ENCODE data around the gene COL23A1.
"Not testable (repeated sequence)": the region's sequence is repeated elsewhere in the genome, so short reads cannot be mapped to it uniquely, and the experiment has no call there.

Gene COL23A1

GRCh38 chr5:178261666-178262600 is 328.3 kb downstream of the COL23A1 start:
- Histone ChIP-seq H3K27ac (no peak overlapping the region), H3K9ac (ENCODE audit: insufficient read length) (no peak overlapping the region), H3K36me3 (ENCODE audit: insufficient read depth, low read length) (no peaks in the 10 kb centered on the region), H3K9me3 (ENCODE audit: low read depth, low read length) (no peaks in the 10 kb centered on the region), H3K4me3 (no peak overlapping the region)
- no peak for DNase-seq (ENCODE audit: low read depth, low spot score)
- TF ChIP-seq EZH2 (IDR thresholded peaks at IDR 0.05), result no peak
- no peak for TF ChIP-seq FOXP2 (optimal IDR thresholded peaks at IDR 0.05; ENCODE audit: control extremely low read depth, extremely low read length, insufficient read depth)
- TF ChIP-seq POLR2AphosphoS5 (IDR thresholded peaks at IDR 0.05; ENCODE audit: borderline replicate concordance, low read depth, low read length), result no peak

DNA sequence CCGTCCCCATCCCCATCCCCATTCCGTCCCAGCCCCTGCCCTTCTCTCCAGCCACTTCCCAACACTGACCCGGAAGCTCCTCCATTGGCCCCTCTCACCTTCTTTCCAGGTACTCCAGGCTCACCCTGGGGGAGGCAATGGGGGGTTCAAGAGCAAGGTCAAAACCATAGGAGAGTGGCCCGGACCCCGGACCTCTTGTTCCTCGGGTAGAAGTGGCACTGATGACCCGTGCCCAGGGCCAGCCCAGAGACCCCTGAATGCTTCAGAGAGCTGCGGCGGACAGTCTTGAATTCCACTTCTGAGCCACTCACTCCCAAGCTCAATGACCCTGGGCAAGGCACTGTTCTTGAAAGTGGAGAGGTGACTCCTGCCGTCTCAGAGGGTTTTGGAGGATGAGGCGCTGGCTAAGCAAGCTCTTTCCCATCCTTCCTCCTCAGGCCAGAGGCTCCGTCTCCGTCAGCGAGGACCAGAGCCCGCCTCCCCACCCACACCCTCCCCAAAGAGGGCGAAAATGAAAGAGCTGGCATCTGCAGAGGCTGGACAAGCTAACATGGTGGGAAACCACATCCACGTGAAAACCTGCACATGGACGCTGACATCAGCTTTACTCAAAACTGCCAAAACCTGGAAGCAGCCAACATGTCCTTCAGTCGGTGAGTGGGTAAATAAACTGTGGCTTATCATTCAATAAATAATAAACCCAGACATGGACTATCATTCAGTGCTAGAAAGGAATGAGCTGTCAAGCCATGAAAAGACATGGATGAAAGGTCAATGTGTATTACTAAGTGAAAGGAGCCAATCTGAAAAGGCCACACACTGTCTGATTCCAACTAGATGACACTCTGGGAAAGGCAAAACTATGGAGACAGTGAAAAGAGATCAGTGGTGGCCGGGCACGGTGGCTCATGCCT is 330.3 kb downstream of the COL23A1 start:
- Histone ChIP-seq H3K9me3 (ENCODE audit: low read depth, low read length) (no peaks in the 10 kb centered on the region), H3K4me3 (no peak overlapping the region), H3K36me3 (ENCODE audit: insufficient read depth, low read length) (no peaks in the 10 kb centered on the region), H3K9ac (ENCODE audit: insufficient read length) (no peak overlapping the region), H3K27ac (no peak overlapping the region)
- DNase-seq (ENCODE audit: low read depth, low spot score), result no peak
- TF ChIP-seq POLR2AphosphoS5 (IDR thresholded peaks at IDR 0.05; ENCODE audit: borderline replicate concordance, low read depth, low read length) (no peak), FOXP2 (optimal IDR thresholded peaks at IDR 0.05; ENCODE audit: control extremely low read depth, extremely low read length, insufficient read depth) (no peak)

DNA sequence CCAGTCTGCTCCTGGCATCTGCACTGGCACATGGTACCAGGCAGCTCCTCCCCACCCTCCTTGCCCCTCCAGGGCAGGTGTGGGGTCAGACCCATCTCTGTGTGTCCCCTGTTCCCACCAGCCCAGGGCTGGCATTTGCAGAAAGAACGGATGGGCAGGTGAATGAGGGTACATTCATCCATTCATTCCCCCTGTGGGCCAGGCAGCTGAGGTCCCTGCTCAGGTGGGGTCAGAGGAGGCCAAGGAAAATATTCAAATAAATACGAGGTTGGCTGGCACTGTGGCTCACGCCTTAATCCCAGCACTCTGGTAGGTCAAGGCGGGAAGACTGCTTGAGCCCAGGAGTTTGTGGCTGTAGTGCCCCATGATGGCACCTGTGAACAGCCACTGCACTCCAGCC is 332.5 kb downstream of the COL23A1 start:
- no peak for DNase-seq (ENCODE audit: low read depth, low spot score)
- Histone ChIP-seq H3K9me3 (ENCODE audit: low read depth, low read length) (no peaks in the 10 kb centered on the region), H3K36me3 (ENCODE audit: insufficient read depth, low read length) (no peaks in the 10 kb centered on the region), H3K4me3 (no peak overlapping the region), H3K9ac (ENCODE audit: insufficient read length) (no peak overlapping the region), H3K27ac (no peak overlapping the region)
- TF ChIP-seq POLR2AphosphoS5 (IDR thresholded peaks at IDR 0.05; ENCODE audit: borderline replicate concordance, low read depth, low read length), result no peak

DNA sequence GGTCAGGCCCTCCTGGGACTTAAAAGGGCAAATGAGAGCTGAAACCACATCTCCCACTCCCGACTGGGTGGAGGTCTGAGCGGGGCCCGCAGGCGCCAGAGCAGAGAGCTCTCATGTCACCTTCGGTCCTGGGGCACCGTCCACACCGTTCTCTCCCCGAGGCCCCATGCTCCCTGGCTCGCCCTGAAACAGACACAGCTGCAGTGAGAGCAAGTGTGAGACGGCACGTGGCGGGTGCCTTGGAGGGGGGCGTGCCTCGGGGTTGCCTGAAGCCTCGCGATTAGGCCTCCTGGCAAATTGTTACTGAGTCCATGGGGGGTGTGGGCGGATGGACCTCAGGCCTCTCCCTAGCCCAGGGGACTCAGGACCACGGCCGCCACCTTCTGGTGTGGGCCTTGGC is 333.4 kb downstream of the COL23A1 start:
- no peaks in the 10 kb centered on the region for H3K9me3 ChIP-seq (ENCODE audit: low read depth, low read length)
- DNase-seq (ENCODE audit: low read depth, low spot score), result no peak
- H3K27ac ChIP-seq, result no peak overlapping the region
- TF ChIP-seq EZH2 (IDR thresholded peaks at IDR 0.05) (no peak), POLR2AphosphoS5 (IDR thresholded peaks at IDR 0.05; ENCODE audit: borderline replicate concordance, low read depth, low read length) (no peak), FOXP2 (optimal IDR thresholded peaks at IDR 0.05; ENCODE audit: control extremely low read depth, extremely low read length, insufficient read depth) (no peak)
- H3K9ac ChIP-seq (ENCODE audit: insufficient read length), result no peak overlapping the region
- H3K4me3 ChIP-seq, result no peak overlapping the region
- no peaks in the 10 kb centered on the region for H3K36me3 ChIP-seq (ENCODE audit: insufficient read depth, low read length)

GRCh38 chr5:178253632-178254031 is 336.6 kb downstream of the COL23A1 start:
- H3K9me3 ChIP-seq (ENCODE audit: low read depth, low read length); H3K4me3 ChIP-seq; DNase-seq (ENCODE audit: low read depth, low spot score); H3K9ac ChIP-seq (ENCODE audit: insufficient read length); H3K36me3 ChIP-seq (ENCODE audit: insufficient read depth, low read length); H3K27ac ChIP-seq: not testable (repeated sequence)

DNA sequence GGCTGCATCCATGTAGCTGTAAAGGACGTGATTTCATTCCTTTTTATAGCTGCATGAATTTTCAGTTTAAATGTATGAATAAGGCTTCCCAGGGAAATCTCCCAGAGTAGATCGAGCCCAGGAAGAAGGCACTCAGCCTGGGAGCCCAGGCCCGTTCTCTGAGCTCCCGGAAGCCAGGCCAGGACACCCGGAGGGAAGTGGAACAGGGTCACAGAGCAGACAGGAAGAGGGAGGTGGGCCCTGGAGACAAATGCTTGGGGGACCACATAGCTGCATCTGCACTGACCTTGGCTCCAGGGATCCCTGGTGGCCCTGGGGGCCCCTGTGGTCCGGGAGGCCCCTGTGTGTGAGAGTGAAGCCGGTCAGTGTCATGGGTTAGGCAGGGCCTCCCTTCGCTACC is 337.9 kb downstream of the COL23A1 start:
- Histone ChIP-seq H3K4me3 (no peak overlapping the region), H3K9ac (ENCODE audit: insufficient read length) (no peak overlapping the region), H3K36me3 (ENCODE audit: insufficient read depth, low read length) (no peaks in the 10 kb centered on the region), H3K27ac (no peak overlapping the region), H3K9me3 (ENCODE audit: low read depth, low read length) (no peaks in the 10 kb centered on the region)
- no peak for DNase-seq (ENCODE audit: low read depth, low spot score)
- no peak for TF ChIP-seq POLR2AphosphoS5 (IDR thresholded peaks at IDR 0.05; ENCODE audit: borderline replicate concordance, low read depth, low read length)
- no peak for TF ChIP-seq EZH2 (IDR thresholded peaks at IDR 0.05)
- no peak for TF ChIP-seq FOXP2 (optimal IDR thresholded peaks at IDR 0.05; ENCODE audit: control extremely low read depth, extremely low read length, insufficient read depth)

DNA sequence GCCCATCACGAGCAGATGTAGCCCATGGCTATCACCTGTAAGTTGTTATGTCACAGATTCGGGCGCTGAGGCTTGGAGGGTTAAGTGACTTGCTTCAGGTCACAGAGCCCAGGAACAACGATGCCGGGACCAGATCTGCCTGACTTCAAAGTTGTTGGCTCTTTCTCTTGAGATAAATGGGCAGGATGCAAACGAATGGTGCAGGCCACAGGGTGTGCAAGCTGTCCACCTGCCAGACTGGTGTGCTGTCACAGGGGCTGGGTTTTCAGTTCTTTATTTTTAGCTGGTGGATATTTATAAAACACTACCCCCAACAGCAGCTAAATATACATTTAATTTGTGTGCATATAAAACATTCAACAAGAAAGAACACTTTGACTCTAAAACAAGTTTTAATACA is 339.9 kb downstream of the COL23A1 start:
- H3K9me3 ChIP-seq (ENCODE audit: low read depth, low read length), result no peaks in the 10 kb centered on the region
- no peaks in the 10 kb centered on the region for H3K36me3 ChIP-seq (ENCODE audit: insufficient read depth, low read length)
- no peak overlapping the region for H3K9ac ChIP-seq (ENCODE audit: insufficient read length)
- no peak for DNase-seq (ENCODE audit: low read depth, low spot score)
- no peak overlapping the region for H3K4me3 ChIP-seq
- no peak overlapping the region for H3K27ac ChIP-seq
- no peak for TF ChIP-seq POLR2AphosphoS5 (IDR thresholded peaks at IDR 0.05; ENCODE audit: borderline replicate concordance, low read depth, low read length)

DNA sequence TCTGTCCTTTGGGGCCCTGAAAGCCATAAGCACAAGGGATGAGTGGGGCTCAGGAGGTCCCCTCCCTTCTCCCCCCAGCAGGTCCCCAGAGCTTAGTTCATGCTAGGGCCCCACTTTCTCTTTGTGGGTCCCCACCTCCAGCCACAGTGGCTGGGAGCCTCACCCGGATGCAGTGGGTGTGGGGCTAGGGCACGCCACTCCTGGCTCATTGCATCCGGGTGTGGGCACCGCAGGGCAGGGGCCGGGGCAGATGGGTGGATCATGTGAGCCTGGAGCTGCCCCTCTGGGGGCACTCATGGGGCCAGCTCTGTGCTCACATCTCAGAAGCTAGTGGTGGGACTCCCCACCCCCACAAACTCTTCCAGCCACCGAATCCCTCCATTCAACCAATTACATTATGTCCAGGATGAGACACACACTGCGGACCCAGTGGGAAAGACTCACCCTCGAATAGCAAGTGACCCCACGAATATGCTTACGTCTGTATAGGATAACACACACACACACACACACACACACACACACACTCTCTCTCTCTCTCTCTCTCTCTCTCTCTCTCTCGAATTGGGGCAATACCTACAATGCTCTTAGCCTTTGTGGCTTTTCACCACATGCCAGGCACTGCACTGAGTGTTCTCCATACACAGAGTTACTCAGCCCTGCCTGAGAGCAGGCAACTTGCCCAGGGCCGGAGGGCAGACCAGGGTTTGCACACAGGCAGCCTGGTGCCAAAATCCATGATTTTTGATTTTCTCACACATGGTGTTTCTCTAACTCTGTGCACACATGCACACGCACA is 340.8 kb downstream of the COL23A1 start:
- no peaks in the 10 kb centered on the region for H3K9me3 ChIP-seq (ENCODE audit: low read depth, low read length)
- DNase-seq (ENCODE audit: low read depth, low spot score), result no peak
- H3K4me3 ChIP-seq, result no peak overlapping the region
- H3K36me3 ChIP-seq (ENCODE audit: insufficient read depth, low read length), result no peaks in the 10 kb centered on the region
- no peak overlapping the region for H3K9ac ChIP-seq (ENCODE audit: insufficient read length)
- no peak overlapping the region for H3K27ac ChIP-seq
- TF ChIP-seq EZH2 (IDR thresholded peaks at IDR 0.05), result no peak
- no peak for TF ChIP-seq FOXP2 (optimal IDR thresholded peaks at IDR 0.05; ENCODE audit: control extremely low read depth, extremely low read length, insufficient read depth)
- no peak for TF ChIP-seq POLR2AphosphoS5 (IDR thresholded peaks at IDR 0.05; ENCODE audit: borderline replicate concordance, low read depth, low read length)

All from SK-N-MC (cell line).